Activated T-helper 9 cell treated with anti-CD3 and anti-CD28 coated beads, Interleukin-2, amount 50 U/mL, for 16 hours (primary cell): ENCODE data around the gene WDR59.
"Not testable (repeated sequence)": the region's sequence is repeated elsewhere in the genome, so short reads cannot be mapped to it uniquely, and the experiment has no call there.

Experiments
- DNase-seq: peaks from one replicate; pipeline ENCODE4 v3.0.0-alpha.2; 2020; ENCODE audit warnings: low read depth

Gene WDR59

GRCh38 chr16:74865922-74866598 lies 118.9 kb downstream of the WDR59 start:
- no peak for DNase-seq

GRCh38 chr16:74862743-74863244 lies 122.1 kb downstream of the WDR59 start:
- DNase-seq: no peak

DNA sequence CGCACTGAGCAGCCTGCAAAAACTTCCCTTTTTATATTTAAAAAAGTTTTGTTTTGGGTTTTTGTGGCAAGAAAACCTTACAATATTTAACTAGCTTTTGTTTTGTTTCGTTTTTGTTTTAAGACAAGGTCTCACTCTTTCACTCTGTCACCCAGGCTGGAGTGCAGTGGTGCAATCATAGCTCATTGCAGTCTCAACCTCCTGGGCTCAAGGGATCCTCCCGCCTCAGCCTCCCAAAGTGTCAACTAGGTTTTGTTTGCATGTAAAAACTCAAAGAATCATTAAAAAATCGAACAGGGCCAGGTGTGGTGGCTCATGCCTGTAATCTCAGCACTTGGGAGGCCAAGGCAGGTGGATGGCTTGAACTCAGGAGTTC lies 132.4 kb downstream of the WDR59 start:
- DNase-seq: no peak

- DNase-seq: no peak
These were observed 134.9 kb downstream of the WDR59 start for GRCh38 chr16:74850027-74850426.

DNA sequence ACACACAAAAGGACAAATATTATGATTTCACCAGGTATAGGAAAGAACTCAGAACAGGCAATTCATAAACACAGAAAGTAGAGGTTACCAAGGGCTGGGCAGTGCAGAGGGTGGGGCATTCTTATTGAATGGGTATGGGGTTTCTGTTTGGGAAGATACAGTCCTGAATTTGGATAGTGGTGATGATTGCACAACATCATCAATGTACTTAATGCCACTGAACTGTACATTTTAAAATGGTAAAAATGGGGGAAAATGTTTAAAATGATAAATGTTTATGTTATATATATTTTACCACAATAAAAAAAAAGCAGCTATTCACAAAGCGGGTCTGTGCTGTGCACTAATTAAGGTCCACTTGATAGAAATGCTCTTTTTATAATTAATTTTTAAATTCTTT lies 137.7 kb downstream of the WDR59 start:
- DNase-seq: no peak

- DNase-seq: no peak
These were observed 138.2 kb downstream of the WDR59 start for GRCh38 chr16:74846714-74847113.

DNA sequence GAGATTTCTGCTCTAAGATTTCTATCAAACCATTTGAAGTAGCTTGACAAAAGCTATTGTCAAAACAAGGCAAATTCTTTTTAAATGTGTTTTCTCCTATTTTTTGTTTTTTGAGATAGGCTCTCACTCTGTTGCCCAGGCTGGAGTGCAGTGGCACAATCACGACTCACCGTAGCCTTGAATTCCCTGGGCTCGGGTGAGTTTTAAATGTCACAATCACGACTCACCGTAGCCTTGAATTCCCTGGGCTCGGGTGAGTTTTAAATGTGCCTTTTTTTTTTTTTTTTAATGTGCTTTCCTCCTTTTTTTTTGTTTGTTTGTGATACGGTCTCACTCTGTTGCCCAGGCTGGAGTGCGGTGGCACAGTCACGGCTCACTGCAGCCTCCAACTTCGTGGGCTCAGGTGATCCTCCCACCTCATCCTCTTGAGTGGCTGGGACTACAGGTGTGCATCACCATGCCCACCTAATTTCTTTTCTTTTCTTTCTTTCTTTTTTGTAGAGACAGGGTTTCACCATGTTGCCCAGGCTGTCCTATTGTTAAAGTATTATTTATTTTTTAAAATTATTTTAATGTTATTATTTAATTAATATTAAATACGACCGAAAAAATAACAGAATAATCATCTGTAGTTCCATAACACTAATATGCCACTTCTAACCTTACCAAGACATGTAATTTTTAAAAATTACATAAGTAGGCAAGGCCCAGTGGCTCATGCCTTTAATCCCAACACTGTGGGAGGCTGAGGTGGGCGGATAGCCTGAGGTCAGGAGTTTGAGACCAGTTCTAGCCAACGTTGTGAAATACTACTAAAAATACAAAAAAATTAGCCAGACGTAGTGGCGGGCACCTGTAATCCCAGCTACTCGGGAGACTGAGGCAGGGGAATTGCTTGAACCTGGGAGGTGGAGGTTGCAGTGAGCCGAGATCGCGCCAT lies 140.6 kb downstream of the WDR59 start:
- no peak for DNase-seq

- not testable (repeated sequence) for DNase-seq
These were observed 141.4 kb downstream of the WDR59 start for GRCh38 chr16:74843381-74844035.

DNA sequence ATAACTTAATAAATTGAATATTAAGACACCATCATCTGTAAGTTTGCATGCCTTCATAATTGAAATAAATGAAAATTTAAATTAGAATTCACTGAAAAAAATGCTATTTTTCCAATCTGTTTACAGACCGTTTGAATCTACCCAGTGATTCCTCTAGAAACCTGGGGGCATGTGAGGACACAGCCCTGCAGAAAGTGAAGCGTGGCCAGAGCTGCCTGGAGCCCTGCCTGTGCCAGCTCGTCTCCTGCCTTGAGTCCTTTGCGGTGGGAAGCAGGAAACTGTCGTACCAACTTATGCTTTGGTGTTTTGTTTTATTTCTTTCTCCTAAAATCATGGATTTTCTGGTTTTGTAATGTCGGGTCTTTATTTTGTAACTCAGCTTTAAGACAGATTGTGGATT lies 142.5 kb downstream of the WDR59 start:
- DNase-seq: no peak

- DNase-seq: no peak
These were observed 143.0 kb downstream of the WDR59 start for GRCh38 chr16:74841904-74842303.

GRCh38 chr16:74841469-74841868 lies 143.5 kb downstream of the WDR59 start:
- DNase-seq: no peak

- DNase-seq: no peak
These were observed 147.9 kb downstream of the WDR59 start for GRCh38 chr16:74837056-74837455.

DNA sequence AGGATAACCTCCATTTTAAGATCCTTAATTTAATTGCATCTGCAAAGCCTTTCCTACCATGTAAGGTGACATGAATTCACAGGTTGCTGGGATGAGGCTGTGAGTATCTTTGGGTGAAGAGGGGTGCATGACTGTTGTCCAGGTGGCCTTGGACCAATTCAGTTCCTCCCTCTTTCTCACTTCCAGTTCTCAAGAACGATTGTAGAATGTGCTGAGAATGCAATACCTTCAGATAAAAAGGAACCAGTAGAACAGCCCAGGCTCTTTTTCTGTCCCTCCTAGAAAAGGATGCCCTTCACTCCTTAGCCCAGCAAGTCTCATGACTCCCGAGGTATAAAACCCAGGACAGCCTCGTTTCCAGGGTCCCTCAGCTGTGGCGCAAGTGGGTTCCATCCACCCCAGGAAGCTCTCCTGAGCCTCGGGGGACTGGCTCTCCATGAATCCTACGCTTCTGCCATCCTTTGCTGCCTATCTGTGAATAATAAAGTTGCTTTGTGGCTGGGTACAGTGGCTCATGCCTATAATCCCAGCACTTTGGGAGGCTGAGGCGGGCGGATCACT lies 148.7 kb downstream of the WDR59 start:
- DNase-seq: no peak

GRCh38 chr16:74832228-74832627 lies 152.7 kb downstream of the WDR59 start:
- no peak for DNase-seq

GRCh38 chr16:74831467-74831866 lies 153.5 kb downstream of the WDR59 start:
- DNase-seq: no peak

GRCh38 chr16:74830648-74831047 lies 154.3 kb downstream of the WDR59 start:
- DNase-seq: no peak

GRCh38 chr16:74829637-74830036 lies 155.3 kb downstream of the WDR59 start:
- no peak for DNase-seq

GRCh38 chr16:74825941-74826340 lies 159.0 kb downstream of the WDR59 start:
- DNase-seq: no peak

GRCh38 chr16:74825016-74825415 lies 159.9 kb downstream of the WDR59 start:
- DNase-seq: no peak
